ENCODE data around the gene UBE2E1. TPM values are rescaled to one million over a fixed set of nuclear protein-coding genes. Genes with fewer than 3 reads are reported as not detected.
"Not testable (repeated sequence)": the region's sequence is repeated elsewhere in the genome, so short reads cannot be mapped to it uniquely, and the experiment has no call there.

Gene UBE2E1
- total RNA-seq, 4 donors from 2014 or later, result 82.4 to 126 (median 115) TPM

DNA sequence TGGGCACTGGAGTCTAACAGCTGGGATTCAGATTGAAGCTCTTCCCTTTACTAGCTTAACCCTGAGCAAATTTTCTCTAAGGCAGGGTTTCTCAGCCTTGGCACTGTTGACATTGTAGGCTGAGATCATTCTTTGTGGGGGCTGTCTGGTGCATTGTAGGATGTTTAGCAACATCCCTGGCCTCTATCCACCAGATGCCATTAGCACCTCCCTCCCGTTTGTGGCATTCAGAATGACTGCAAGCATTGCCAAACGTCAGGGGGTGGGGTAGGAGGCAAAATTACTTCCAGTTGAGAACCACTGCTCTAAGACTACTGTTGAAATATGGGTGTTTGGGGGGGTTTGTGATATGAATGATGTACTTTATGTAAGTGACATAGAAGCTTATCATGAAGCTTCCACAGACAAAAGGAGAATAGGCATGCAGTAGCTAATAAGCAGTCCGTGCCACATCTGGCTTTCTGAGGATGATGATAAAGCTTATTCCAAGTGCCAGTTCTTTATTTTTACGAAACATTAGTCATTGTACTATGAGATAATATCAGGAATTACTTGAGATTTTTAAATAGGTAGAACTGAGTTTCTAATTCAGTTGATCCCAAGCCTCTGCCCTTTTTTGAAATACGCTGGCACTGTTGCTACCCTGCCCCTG, 71.7 kb downstream of the UBE2E1 start:
- TF ChIP-seq CTCF (IDR thresholded peaks at IDR 0.05) (no peak), POLR2AphosphoS5 (IDR thresholded peaks at IDR 0.05) (peak in 1 of 2 donors; percentile 16)
- peaks cover 44 to 65% (median 56%) of the 10 kb centered on the region in 4 donors for H3K4me1 ChIP-seq
- H3K9me3 ChIP-seq, result no peaks in the 10 kb centered on the region
- intact Hi-C loops (cut with DNase I), result no loop called here
- no peaks in the 10 kb centered on the region for H3K27me3 ChIP-seq
- H3K27ac ChIP-seq (replicated peaks in 1 of 4), result no peak overlapping the region
- DNase-seq (ENCODE audit: extremely low spot score), result no peak
- 52% methylated on average over 5 of the region's 5 CpGs for WGBS
- peaks cover 0 to 10% (median 9%) of the 10 kb centered on the region in 4 donors for H3K36me3 ChIP-seq
- H3K4me3 ChIP-seq, result no peak overlapping the region

GRCh38 chr3:23879485-23879884, 73.7 kb downstream of the UBE2E1 start:
- no peak for TF ChIP-seq CTCF (IDR thresholded peaks at IDR 0.05)
- no peak for TF ChIP-seq POLR2AphosphoS5 (IDR thresholded peaks at IDR 0.05)
- TF ChIP-seq EP300 (IDR thresholded peaks at IDR 0.05), result no peak
- no peak for TF ChIP-seq POLR2A (IDR thresholded peaks at IDR 0.05; ENCODE audit: low read depth)
- no peaks in the 10 kb centered on the region for H3K9me3 ChIP-seq
- intact Hi-C loops (cut with DNase I), result no loop called here
- peaks cover 0 to 14% (median 13%) of the 10 kb centered on the region in 4 donors for H3K36me3 ChIP-seq
- WGBS, result 93% methylated on average over 8 of the region's 8 CpGs
- H3K27me3 ChIP-seq, result no peaks in the 10 kb centered on the region
- H3K4me3 ChIP-seq, result no peak overlapping the region
- H3K27ac ChIP-seq (replicated peaks in 1 of 4), result no peak overlapping the region
- DNase-seq (ENCODE audit: extremely low spot score), result no peak
- peaks cover 34 to 48% (median 38%) of the 10 kb centered on the region in 4 donors for H3K4me1 ChIP-seq

GRCh38 chr3:23880703-23881339, 75.1 kb downstream of the UBE2E1 start:
- H3K27me3 ChIP-seq, result no peaks in the 10 kb centered on the region
- no peak overlapping the region for H3K27ac ChIP-seq (replicated peaks in 1 of 4)
- H3K4me3 ChIP-seq, result no peak overlapping the region
- no peak for DNase-seq (ENCODE audit: extremely low spot score)
- intact Hi-C loops (cut with DNase I), result no loop called here
- WGBS, result 43% methylated on average over 4 of the region's 4 CpGs
- no peaks in the 10 kb centered on the region for H3K9me3 ChIP-seq
- H3K36me3 ChIP-seq, result peaks cover 0 to 14% (median 13%) of the 10 kb centered on the region in 4 donors
- H3K4me1 ChIP-seq, result peaks cover 25 to 34% (median 30%) of the 10 kb centered on the region in 4 donors
- no peak for TF ChIP-seq POLR2AphosphoS5 (IDR thresholded peaks at IDR 0.05)
- no peak for TF ChIP-seq POLR2A (IDR thresholded peaks at IDR 0.05; ENCODE audit: low read depth)
- no peak for TF ChIP-seq EP300 (IDR thresholded peaks at IDR 0.05)
- no peak for TF ChIP-seq CTCF (IDR thresholded peaks at IDR 0.05)

DNA sequence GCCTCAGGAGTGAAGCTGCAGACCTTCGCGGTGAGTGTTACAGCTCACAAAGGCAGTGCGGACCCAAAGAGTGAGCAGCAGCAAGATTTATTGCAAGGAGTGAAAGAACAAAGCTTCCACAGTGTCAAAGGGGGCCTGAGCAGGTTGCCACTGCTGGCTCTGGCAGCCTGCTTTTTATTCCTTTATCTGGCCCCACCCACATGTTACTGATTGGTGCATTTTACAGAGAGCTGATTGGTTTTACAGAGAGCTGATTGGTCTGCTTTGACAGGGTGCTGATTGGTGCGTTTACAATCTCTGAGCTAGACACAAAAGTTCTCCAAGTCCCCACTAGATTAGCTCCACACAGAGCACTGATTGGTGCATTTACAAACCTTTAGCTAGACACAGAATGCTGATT, 76.2 kb downstream of the UBE2E1 start:
- H3K27ac ChIP-seq (replicated peaks in 1 of 4); H3K27me3 ChIP-seq; H3K4me3 ChIP-seq; intact Hi-C loops (cut with DNase I); DNase-seq (ENCODE audit: extremely low spot score); H3K9me3 ChIP-seq: not testable (repeated sequence)
- peaks cover 13 to 33% (median 23%) of the 10 kb centered on the region in 4 donors for H3K4me1 ChIP-seq
- WGBS, result 84% methylated on average over 4 of the region's 4 CpGs
- H3K36me3 ChIP-seq, result peaks cover 0 to 14% (median 13%) of the 10 kb centered on the region in 4 donors

- no peak for TF ChIP-seq POLR2A (IDR thresholded peaks at IDR 0.05; ENCODE audit: low read depth)
- no peak for TF ChIP-seq EP300 (IDR thresholded peaks at IDR 0.05)
- no peak for TF ChIP-seq POLR2AphosphoS5 (IDR thresholded peaks at IDR 0.05)
- TF ChIP-seq CTCF (IDR thresholded peaks at IDR 0.05), result no peak
- Histone ChIP-seq H3K9me3 (no peaks in the 10 kb centered on the region), H3K4me1 (peaks cover 8 to 31% (median 20%) of the 10 kb centered on the region in 4 donors), H3K27me3 (no peaks in the 10 kb centered on the region), H3K27ac (replicated peaks in 1 of 4) (no peak overlapping the region), H3K36me3 (peaks cover 0 to 14% (median 13%) of the 10 kb centered on the region in 4 donors), H3K4me3 (no peak overlapping the region)
- DNase-seq (ENCODE audit: extremely low spot score), result no peak
- 98% methylated on average over 24 of the region's 28 CpGs for WGBS
- intact Hi-C loops (cut with DNase I), result no loop called here
Measured at GRCh38 chr3:23882487-23882918, 76.7 kb downstream of the UBE2E1 start.
